Brain microvascular endothelial cell (primary cell): ENCODE results near the gene RET.
A peak's percentile ranks its signal among the peaks of the same experiment; 100 is the strongest.
"Not testable (repeated sequence)": the region's sequence is repeated elsewhere in the genome, so short reads cannot be mapped to it uniquely, and the experiment has no call there.

Source experiments
- DNase-seq: peaks from one replicate; pipeline ENCODE4 v3.0.0-alpha.2; 2020
- H3K27ac ChIP-seq: fragments of 250-450 bp; sonication (Bioruptor Pico); 2 replicates; pipeline ENCODE4 v1.5.1; 2020; ENCODE audit warnings: mild to moderate bottlenecking, moderate library complexity
- H3K27me3 ChIP-seq: fragments of 250-450 bp; sonication (Bioruptor Pico); replicated peaks from 2 replicates; pipeline ENCODE4 v1.5.1; 2020; ENCODE audit warnings: mild to moderate bottlenecking
- H3K36me3 ChIP-seq: fragments of 250-450 bp; sonication (Bioruptor Pico); replicated peaks from 2 replicates; pipeline ENCODE4 v1.5.1; 2020; ENCODE audit warnings: mild to moderate bottlenecking
- H3K4me3 ChIP-seq: 2 replicates; pipeline ENCODE4 v1.5.1; 2011; ENCODE audit warnings: low read depth, mild to moderate bottlenecking, control low read depth, low read length, moderate library complexity
- CTCF ChIP-seq: IDR thresholded peaks from 2 replicates; pipeline ENCODE4 v1.5.1; 2011; ENCODE audit warnings: low read depth, mild to moderate bottlenecking, moderate library complexity, low read length, control low read depth, inconsistent platforms; ENCODE audit errors: missing control alignments
- in situ Hi-C: cut with HindIII; loops from 2 replicates; pipeline ENCODE4 v1.10.0; 2017; ENCODE audit warnings: low sequenced_read_pairs, low pct_ligation_motif_present

The RET gene

DNA sequence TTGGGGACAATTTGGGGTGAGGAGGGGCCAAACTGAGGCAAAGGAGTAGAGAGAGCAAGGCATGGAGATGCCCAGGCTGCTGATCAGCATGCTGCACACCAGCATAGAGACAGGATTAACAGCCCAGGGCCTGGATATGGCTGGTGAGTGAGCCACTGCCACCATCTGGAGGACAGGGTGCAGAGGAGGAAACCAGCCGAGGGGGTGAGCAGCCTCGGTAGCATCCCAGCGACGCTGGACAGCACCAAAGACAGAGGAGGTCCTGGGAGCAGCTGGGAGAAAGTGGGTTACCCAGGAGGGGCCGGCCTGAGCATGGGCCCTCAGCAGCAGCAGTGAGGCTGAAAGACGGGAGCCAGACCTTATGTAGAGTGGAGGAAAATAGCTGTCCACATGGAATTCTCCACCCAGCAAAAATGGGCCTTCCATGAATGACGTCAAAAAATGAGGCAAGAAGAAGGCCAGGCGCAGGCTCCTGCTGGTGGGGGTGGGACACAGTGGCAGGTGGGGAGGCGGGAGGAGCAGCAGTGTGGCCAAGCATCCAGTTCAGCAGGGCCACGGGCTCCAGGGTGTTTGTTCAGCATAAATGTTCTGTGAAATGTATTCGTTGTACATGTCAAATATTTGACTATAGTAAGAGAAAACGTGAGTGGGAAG is 16.7 kb downstream of the RET start:
- in situ Hi-C loops, result no loop called here

GRCh38 chr10:43094085-43094484 is 17.2 kb downstream of the RET start:
- no peaks in the 10 kb centered on the region for H3K36me3 ChIP-seq
- no peaks in the 10 kb centered on the region for H3K27me3 ChIP-seq
- in situ Hi-C loops, result no loop called here
- no peak overlapping the region for H3K4me3 ChIP-seq
- no peak overlapping the region for H3K27ac ChIP-seq
- DNase-seq, result no peak
- no peak for TF ChIP-seq CTCF

More for the DNA sequence above, 16.7 kb downstream of the RET start:
- no peaks in the 10 kb centered on the region for H3K36me3 ChIP-seq
- DNase-seq, result no peak
- no peaks in the 10 kb centered on the region for H3K27me3 ChIP-seq
- no peak overlapping the region for H3K27ac ChIP-seq
- H3K4me3 ChIP-seq, result no peak overlapping the region
- peak; percentile 17 for TF ChIP-seq CTCF

GRCh38 chr10:43099339-43099738 is 22.5 kb downstream of the RET start:
- DNase-seq, H3K4me3 ChIP-seq, H3K36me3 ChIP-seq, in situ Hi-C loops, H3K27me3 ChIP-seq, H3K27ac ChIP-seq: not testable (repeated sequence)

DNA sequence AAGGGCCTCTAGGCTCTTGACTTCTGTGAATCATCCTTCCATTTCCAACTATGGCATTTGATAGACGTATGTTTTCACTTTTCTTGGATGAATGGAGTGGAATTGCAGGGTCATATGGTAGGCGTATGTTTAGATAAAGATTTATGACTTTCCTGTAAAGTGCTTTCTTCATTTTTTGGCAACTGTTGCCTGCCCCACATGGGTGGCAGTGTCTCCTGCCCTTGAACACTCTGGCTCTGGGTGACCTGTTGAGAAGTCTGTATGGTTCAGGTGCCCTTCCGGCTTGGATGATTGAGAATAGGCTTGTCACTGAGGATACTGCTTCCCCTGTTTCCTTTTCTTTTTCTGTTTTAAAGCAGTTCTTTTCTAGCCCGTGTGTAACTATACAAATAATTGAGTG is 23.1 kb downstream of the RET start:
- in situ Hi-C loops, result no loop called here
- Histone ChIP-seq H3K27ac (no peak overlapping the region), H3K4me3 (no peak overlapping the region), H3K27me3 (peaks cover 3% of the 10 kb centered on the region), H3K36me3 (no peaks in the 10 kb centered on the region)
- no peak for TF ChIP-seq CTCF
- DNase-seq, result no peak

- Histone ChIP-seq H3K27me3 (peaks cover 3% of the 10 kb centered on the region), H3K27ac (no peak overlapping the region), H3K4me3 (no peak overlapping the region), H3K36me3 (no peaks in the 10 kb centered on the region)
- in situ Hi-C loops, result no loop called here
- DNase-seq, result no peak
- no peak for TF ChIP-seq CTCF
These were observed 23.5 kb downstream of the RET start for GRCh38 chr10:43100366-43100765.

- Histone ChIP-seq H3K4me3 (no peak overlapping the region), H3K27me3 (peaks cover 3% of the 10 kb centered on the region), H3K36me3 (no peaks in the 10 kb centered on the region), H3K27ac (no peak overlapping the region)
- in situ Hi-C loops, result no loop called here
- TF ChIP-seq CTCF, result no peak
- no peak for DNase-seq
These were observed 25.4 kb downstream of the RET start for GRCh38 chr10:43102063-43102828.
